KBM-7 (cell line): ENCODE data around the gene DNAJB6.
"Not testable (repeated sequence)": the region's sequence is repeated elsewhere in the genome, so short reads cannot be mapped to it uniquely, and the experiment has no call there.

Experiments
- DNase-seq: peaks from one replicate; pipeline ENCODE4 v3.0.0-alpha.2; 2015
- in situ Hi-C: fragments of 300-500 bp; cut with MboI; formaldehyde crosslinking; loops from 2 replicates; pipeline ENCODE4 v1.14.3; 2020; ENCODE audit warnings: low sequenced_read_pairs, low pct_unique_long_range_greater_than_20kb, mixed read lengths

The DNAJB6 gene

DNA sequence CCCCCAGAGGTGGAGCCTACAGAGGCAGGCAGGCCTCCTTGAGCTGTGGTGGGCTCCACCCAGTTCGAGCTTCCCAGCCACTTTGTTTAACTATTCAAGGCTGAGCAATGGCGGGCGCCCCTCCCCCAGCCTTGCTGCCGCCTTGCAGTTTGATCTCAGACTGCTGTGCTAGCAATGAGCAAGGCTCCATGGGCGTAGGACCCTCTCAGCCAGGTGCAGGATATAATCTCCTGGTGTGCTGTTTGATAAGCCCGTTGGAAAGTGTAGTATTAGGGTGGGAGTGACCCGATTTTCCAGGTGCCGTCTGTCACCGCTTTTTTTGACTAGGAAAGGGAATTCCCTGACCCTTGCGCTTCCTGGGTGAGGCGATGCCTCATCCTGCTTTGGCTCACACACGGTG is 117.2 kb downstream of the DNAJB6 start:
- DNase-seq, in situ Hi-C loops: not testable (repeated sequence)

DNA sequence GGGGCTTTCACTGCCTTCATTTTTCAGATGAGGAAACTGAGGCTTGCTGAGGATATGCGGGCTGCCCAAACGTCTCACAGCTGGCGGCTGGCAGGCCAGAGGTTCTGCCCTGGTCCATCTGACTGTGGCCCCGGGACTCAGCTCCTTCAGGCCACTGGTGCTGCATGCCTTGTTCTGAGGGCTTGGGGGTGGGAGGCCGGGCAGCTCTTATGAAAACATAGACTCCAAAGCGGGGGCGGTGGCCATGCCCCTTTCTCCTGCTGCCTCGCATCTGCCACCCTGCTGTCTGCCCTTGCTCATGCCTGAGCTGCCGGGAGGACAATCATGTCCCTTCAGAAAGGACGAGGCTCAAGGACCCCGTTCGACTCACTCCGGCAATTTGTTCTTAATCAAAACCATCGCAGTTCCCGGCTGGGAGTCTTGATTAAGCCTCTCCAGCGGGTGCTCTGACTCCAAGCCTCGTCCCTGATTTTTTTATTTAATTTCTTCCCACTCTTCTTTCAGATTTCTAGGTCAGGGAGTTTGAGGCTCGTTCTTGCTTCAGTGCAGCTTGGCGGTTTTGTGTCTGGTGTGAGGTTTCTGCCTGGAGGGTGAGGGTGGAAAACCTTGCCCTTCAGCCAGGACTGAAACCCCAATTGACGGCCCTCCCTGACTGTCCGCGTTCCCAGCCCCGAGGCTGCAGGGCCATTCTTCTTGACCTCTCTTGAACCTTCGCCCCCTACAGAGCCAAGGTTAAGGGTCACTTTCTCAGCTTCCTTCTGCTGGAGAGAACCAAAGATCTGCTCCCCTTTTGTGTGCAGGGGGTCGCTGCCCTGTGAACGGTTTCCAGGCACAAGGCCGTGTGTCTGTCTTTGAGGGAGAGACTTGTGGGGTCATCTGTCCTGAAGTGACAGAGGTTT is 120.8 kb downstream of the DNAJB6 start:
- in situ Hi-C loops = no loop called here
- DNase-seq = no peak

DNA sequence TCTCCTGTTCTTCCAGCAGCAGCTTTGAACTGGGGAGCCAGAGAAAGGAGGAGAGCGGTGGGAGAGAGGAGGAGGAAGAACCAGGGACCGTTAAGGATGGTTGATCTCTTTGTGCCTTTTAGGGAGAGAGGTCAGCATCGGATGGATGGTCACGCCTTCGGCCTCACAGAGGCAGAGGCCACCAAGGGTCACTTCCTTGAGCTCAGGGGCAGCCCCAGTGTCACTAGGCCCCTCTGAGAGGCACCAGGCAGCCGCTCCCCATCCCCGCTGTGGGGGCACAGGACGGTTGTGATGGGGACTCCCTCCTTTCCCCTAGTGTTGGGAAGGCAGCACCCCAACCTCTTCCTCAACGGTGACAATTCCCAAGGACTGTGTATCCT is 121.4 kb downstream of the DNAJB6 start:
- no peak for DNase-seq
- in situ Hi-C loops = no loop called here

DNA sequence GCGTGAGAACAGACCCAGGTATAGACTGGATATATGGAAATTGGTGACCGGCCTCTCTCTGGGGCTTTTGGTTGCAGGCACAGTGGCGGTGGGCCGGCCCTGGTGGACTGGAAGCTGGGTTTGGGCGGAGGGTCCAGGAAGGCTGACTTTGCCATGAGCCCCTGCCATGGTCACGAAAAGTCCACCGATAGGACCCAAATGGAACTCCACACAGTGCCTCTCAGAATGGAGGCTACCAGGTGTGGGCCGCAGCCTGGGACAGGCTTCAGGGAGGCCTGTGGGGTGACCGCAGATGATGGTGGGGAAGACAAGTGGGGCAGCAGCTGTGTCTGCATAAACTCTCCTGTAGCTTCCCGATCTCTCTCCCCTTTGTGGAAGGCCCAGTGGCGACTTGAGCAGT is 123.2 kb downstream of the DNAJB6 start:
- in situ Hi-C loops = no loop called here
- no peak for DNase-seq

DNA sequence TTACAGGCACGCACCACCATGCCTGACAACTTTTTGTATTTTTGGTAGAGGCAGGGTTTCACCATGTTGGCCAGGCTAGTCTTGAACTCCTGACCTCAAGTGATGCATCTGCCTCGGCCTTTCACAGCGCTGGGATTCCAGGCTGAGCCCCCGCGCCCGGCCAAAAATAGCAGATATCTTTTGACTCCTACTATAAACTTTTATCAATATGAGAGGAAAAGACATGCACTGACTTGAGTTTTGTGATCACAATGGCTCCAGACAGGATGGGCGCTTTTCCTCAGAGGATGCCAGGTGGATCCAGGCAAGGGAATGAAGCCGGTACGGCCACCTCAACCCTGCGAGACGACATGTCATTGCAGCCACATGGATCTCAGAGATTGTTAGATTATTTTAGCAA is 123.9 kb downstream of the DNAJB6 start:
- no peak for DNase-seq
- in situ Hi-C loops = no loop called here

DNA sequence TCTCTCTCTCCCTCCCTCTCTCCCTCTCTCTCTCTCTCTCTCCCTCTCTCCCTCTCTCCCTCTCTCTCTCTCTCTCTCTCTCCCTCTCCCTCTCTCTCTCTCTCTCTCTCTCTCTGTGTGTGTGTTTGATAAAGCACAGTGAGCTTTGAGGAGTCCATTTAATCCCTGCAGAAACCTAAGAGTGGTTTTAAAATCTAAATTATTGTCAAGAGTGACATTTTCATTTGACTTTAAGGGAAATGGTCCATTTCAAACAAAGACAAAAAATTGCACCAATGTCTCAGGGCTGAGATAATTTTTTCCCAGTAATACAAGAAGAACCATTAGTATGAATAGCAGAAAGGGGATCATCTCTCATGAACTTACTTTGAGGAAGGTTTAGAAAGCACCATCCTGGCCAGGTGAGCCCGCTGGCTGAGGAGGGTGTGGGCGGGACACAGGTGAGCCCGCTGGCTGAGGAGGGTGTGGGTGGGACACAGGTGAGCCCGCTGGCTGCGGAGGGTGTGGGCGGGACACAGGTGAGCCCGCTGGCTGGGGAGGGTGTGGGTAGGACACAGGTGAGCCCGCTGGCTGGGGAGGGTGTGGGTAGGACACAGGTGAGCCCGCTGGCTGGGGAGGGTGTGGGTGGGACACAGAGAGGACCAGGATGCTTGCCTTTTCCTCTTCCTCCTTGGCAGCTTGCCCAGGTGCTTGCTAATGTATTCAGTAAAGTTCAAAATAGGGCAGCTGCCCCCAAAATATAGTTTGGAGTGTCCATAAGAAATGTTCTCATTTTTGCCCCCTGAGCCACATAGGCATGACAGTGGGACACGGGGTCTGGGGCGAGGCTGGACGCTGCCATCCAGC is 125.0 kb downstream of the DNAJB6 start:
- in situ Hi-C loops = no loop called here
- no peak for DNase-seq

DNA sequence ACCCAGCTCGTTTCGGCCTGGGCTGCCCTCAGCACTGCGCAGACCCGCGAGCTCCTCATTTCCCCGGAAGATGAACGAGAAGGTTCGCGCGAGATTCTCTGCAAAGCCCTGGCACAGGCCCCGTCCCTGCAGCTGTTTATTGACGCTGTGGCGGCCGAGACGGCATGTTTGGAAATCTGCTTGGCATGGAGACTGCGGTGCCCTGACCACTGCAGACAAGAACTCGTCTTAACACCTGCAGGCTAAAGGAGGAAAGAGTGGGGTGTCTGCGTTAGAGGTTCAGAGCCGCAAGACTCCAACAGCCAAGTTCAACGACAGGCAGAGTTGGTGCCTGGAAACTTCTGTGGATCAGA is 125.6 kb downstream of the DNAJB6 start:
- in situ Hi-C loops = no loop called here
- DNase-seq = no peak

DNA sequence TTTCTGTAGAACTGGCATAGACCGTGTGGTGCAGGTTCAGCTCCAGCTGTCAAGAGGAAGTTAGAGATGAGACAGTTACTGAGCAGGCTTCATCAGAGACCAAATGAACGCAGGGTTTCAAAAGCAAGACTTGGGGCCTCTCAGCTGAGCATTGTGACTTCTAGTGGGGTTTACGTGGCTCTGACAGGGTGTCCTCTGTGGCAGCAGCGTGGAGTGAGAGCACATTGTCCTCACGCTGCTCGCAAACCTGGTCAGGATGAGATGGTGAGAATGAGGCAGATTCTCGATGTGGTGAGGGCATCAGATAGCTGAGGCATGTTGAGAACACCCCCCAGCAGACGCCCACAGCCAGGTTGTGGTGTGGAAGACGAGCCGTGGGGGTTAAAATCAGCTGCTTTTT is 126.0 kb downstream of the DNAJB6 start:
- in situ Hi-C loops = no loop called here

DNA sequence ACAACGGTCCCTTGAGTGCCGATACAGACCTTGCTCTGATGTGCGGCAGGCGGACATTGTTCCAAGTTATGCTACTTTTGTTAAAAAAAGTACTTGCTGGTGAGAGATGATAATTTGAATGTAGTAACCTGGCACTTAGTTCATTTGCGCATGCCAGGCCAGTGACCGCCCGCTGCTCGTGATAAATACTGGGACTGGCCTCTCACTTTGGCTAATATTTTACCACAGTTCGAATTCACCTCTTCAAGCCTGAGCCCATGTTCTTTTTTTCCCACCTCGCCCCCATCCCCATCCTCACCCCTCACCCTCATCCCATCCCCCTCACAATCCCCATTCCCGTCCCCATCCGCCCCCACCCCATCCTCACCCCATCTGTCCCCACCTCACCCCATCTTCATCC is 126.4 kb downstream of the DNAJB6 start:
- in situ Hi-C loops = no loop called here
- DNase-seq = no peak

More for the DNA sequence above, 126.0 kb downstream of the DNAJB6 start:
- DNase-seq = no peak

DNA sequence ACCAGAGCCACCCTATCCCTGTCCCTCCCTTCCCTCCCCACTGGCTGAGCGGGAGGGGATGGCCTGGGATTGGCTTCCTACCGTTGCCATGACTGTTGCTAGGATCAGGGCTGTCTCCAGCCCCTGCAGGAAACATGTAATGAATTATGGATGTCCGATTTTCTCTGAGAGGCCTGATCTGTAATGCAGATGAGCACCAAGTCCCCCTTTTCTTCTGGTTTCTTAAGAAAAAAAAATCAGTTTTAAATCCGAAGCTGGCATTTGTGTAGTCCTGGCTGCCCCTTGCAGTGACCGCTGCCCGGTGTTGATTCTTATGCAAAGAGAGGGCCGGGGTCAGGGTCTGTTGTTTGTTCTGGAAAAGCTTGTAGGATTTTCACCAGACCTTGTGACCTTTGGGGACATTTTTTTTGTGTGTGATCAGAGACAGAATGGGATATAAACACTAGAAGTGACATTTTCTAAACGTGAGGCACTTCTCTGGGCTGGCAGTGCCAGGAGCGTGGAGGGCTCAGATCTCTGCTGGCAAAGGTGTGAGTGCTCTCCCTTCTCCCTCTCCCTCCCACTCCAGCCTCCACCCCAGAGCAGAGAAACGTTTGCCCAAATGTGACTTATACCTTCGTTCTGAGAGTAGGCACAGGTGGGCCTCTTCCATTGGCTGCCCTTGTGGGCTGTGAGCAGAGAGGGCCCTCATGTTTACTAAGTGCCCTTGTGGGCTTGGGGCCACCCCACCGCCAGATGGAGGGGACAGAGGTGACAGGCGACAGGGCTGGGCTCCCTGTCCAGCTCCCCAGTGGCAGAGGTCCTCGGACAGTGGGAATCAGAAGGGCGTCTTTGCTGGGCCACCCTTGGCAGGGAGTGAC is 127.5 kb downstream of the DNAJB6 start:
- DNase-seq = no peak
- in situ Hi-C loops = no loop called here

DNA sequence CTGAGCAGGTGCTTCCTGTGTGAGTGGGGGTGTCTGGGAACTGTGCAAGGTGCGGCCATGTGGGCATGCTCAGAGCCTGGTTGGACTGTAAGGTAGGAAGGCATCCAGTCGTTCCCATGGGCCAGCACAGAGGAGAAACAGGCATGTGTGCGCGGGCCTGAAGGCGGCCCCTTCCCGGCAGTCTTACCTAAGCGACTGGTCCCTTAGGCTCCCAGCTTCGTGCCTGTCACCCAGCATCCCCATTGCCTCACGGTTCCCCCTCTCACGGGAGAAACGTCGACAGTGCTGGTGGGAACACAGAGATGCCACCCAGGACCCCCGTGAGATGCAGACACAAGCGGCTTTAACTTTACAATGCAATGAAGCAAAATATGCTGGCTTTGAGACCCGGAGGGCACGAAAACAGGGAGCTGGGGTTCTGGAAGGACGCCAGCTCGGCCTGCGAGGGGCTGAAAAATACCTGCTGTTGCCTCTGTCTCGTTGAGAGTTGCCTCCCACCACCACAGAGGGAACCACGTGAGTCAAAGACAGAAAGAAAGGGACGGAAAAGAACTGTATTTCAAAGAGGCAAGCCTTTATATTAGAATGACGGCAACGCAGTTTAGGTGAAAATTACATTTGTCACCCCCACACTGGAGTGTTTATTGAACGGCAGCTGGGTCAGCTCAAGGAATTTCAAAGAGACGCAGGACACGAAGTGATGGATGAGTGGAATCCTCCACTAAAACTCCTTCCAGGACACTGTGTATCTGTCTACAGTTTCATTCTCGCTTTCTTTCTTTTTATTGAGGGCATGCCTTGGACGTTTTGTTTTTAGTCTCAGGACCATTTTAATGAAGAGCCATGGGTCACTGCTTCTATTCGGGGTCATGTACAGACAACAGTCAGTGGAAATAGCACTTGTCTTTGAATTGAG is 128.4 kb downstream of the DNAJB6 start:
- in situ Hi-C loops = no loop called here
- no peak for DNase-seq

DNA sequence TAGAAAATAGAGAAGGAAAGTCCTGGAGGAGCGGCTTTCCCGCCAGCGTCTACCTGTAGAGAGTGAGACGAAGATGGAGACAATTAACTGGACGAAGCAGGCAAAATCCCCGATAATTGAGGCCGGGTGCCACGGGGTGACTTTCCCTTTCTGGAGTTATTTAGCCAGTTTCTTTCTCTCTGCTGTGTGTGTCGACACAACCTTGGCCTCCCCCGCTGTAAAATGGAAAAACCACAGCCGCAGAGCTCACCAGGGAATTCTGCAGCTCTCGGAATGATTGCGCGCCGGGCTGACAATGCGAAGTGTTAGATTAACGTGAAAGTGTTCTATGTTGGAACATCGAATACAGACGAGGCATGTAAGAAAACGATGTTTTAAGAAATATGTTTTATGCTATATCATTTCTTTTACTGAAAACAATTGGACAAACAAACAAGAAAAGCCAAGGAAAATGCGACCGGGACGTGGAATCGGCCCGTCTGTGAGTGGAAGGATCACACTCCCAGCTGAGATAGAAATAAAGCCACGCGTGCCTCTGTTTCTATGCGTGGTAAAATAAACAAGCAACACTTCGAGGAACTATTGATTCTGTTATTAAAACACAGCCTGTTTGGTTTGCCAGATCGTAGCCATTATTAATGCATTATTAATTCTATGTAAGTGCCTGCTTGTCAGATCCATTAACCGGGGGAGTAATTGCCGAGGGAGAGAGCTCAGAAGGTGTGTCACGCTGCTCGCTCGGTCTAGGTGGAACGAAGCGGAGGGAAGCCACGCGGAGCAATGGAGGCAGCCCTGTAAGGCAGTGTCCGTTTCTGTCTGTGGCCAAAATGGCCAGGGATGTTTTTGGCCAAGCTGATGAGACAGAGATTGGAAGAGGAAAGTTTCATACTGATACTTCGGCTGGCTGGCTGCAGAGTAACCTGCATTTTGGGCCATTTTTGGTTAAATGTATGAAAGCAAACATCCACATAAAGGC is 129.4 kb downstream of the DNAJB6 start:
- in situ Hi-C loops = no loop called here
- DNase-seq = no peak

DNA sequence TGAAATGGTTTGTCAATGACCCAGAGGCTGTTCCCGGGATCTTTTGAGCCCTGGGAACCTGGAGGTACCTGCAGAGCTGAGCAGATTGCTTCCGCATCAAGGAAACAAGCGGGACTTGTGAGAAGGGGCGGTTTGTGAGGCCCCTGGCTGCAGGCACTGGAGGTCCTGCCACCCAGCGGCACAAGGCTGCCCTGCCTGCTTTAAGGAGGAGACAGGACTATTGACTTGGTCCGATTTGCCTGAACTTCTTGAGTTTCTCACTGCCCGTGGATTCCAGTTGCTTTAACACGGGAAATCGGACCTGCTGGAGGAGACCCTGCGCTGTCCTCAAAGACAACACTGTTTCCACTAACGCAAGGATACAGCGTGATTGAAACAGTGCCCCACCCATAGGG is 130.1 kb downstream of the DNAJB6 start:
- DNase-seq = no peak
- in situ Hi-C loops = no loop called here
